Mesodermal cell (in vitro differentiated cells): ENCODE results near the gene ESR2.

ENCODE experiments used
- H3K27ac ChIP-seq: 2 replicates; pipeline ENCODE4 v1.7.0; 2013; ENCODE audit warnings: mild to moderate bottlenecking, low read depth, low read length, moderate library complexity; ENCODE audit not compliant: severe bottlenecking
- H3K36me3 ChIP-seq: 2 replicates; pipeline ENCODE4 v1.7.1; 2013; ENCODE audit warnings: mild to moderate bottlenecking, low read length, moderate library complexity; ENCODE audit not compliant: control insufficient read depth, insufficient read depth
- H3K4me1 ChIP-seq: one replicate; pipeline ENCODE4 v1.7.1; 2013; ENCODE audit warnings: mild to moderate bottlenecking, low read length; ENCODE audit not compliant: insufficient read depth, control insufficient read depth, poor library complexity, severe bottlenecking
- H3K4me3 ChIP-seq: 2 replicates; pipeline ENCODE4 v1.7.0; 2013; ENCODE audit warnings: low read length, control low read depth, mild to moderate bottlenecking; ENCODE audit not compliant: insufficient read depth, poor library complexity, severe bottlenecking; ENCODE audit errors: extremely low read depth
- H3K9me3 ChIP-seq: 2 replicates; pipeline ENCODE4 v1.7.1; 2013; ENCODE audit warnings: mild to moderate bottlenecking, low read length, moderate library complexity; ENCODE audit not compliant: control insufficient read depth
- WGBS, 2 experiments: methylation state at CpG; one replicate each; pipeline ENCODE4 v1.1.5; 2013; ENCODE audit warnings: missing lambda C conversion rate in 2 of 2; ENCODE audit not compliant: insufficient coverage in 2 of 2; 5-methylcytosine and 5-hydroxymethylcytosine counted together

Gene ESR2

DNA sequence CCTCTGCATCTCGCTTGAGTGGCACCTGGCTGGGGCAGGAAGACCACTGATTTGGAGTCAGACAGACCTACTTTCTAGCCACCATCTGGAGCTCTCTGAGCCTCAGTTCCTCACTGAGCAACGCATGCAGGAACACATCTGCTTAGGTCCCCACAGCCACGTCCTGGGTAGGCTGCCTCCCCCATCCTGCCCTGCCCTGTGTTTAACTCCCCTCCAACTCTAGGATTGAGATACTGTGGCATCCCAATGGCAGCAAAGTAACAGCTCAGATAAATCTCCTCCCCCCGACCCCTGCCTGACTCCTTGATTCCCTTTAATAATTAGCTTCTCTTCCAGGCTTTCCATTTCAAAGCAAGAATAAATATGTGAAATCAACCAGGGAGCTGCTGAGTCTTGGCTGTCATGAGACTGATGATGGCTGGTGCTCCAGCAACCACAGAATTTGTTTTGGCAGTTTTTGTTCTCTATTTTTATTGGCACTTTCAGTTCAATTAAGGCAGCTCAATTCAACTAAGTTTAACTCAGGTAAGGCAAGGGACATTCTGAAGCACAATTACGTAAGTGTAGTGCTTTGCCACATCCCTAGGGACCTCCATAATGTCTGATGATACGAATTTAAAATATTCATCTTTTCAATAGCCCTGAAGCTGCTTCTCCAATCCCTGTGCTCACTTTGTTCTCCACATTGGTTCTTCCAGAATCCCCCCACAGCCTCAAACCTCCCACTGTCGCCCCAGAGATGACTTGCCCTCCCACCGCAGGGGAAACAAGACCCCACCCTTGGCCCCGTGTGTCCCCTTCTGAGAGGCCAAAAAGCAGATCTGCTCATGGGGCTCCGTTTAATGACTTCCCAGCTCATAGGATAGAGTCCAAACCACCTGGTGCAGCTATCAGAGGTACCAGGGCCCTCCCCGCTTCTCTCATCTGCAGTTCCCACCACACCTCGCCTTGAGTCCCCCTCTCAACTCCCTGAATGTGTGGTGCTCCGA, 58.2 kb downstream of the ESR2 start:
- Histone ChIP-seq H3K4me1 (peaks cover 2% of the 10 kb centered on the region), H3K36me3 (no peaks in the 10 kb centered on the region), H3K4me3 (no peak overlapping the region), H3K9me3 (no peaks in the 10 kb centered on the region), H3K27ac (no peak overlapping the region)
- 80 to 96% methylated on average over 12 of the region's 13 CpGs for WGBS, 2 experiments

DNA sequence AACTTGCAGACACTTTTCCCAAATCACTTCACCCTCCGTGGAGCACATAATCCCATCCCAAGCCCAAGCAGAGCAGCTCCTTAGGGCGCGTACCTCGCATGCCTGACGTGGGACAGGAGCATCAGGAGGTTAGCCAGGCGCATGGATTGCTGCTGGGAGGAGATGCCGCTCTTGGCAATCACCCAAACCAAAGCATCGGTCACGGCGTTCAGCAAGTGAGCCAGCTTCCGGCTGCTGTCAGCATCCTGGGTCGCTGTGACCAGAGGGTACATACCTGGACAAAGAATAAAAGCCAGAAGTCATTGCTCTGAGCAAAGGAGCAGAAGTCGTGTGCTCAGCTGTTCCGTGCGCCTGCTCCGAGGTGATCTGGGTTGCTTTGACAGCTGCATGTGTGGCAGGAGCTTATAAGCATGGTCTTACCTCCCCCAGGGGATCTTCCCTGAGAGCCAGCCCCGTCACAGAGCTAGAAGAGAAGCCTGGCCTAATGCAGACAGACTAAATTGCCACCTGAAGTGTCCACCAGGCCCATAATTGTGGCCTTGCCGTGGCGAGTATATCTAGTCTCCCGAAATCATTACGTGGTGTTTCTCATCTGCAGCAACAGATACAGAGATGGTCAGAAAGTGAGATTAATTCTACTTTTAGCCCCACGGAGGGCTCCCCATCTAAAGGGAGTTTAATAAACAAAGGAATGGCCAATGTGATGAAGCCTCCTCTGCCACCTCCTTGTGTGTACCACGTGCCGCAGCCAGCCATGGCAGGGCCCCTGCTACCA, 59.1 kb downstream of the ESR2 start:
- Histone ChIP-seq H3K4me1 (peaks cover 2% of the 10 kb centered on the region), H3K36me3 (no peaks in the 10 kb centered on the region), H3K4me3 (no peak overlapping the region), H3K9me3 (no peaks in the 10 kb centered on the region), H3K27ac (no peak overlapping the region)
- 91 to 95% methylated on average over 23 to 24 of the region's 24 CpGs for WGBS, 2 experiments

GRCh38 chr14:64233531-64234190, 60.5 kb downstream of the ESR2 start:
- H3K27ac ChIP-seq = no peak overlapping the region
- H3K4me1 ChIP-seq = peaks cover 2% of the 10 kb centered on the region
- H3K36me3 ChIP-seq = no peaks in the 10 kb centered on the region
- no peaks in the 10 kb centered on the region for H3K9me3 ChIP-seq
- 89 to 100% methylated on average over 4 of the region's 4 CpGs for WGBS, 2 experiments
- H3K4me3 ChIP-seq = no peak overlapping the region

DNA sequence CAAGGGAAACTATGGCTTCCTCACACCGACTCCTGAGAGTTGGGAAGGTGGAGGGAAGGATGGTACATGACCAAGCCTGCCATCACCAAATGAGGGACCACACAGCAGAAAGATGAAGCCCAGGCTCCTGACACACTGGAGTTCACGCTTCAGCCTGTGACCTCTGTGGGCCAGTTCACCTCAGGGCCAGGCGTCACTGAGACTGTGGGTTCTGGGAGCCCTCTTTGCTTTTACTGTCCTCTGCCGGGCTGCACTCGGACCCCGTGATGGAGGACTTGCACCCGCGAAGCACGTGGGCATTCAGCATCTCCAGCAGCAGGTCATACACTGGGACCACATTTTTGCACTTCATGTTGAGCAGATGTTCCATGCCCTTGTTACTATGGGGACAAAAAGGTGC, 61.2 kb downstream of the ESR2 start:
- Histone ChIP-seq H3K27ac (no peak overlapping the region), H3K36me3 (peaks cover 3% of the 10 kb centered on the region), H3K9me3 (no peaks in the 10 kb centered on the region), H3K4me3 (no peak overlapping the region), H3K4me1 (peaks cover 2% of the 10 kb centered on the region)
- WGBS, 2 experiments = 96% methylated on average over 8 to 9 of the region's 9 CpGs

DNA sequence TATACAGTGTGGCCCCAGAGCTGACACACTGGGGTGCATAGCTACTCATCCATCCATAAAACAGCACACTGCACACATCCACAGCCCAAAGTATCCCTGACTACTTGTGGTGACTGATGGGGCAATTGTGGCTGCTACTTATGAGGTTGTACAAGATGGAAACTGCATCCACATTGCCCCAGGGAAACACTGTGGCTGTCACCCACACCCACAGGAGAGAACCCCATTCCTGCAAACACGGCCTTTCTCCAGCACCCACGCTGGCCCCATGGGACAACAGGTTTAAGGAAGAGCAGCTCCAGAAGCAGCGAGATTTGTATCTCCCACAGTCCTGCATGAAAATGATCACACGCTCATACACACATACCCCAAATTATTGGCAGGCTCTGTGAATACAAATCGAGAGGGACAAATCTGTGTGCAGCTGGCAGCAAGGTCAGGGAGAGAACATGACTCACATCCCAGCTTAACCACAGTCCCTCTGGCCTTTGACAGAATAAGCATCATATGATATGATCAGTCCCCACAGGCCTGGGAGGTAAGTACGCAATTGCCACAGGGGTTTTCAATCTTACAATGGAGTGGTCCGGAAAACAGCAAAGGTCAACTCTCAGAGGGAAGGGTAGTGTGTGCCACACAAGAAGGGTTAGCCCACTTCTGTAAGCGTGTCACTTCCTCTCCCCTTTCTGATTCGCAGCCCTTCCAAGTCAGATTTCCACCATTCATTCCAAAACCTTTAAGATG, 61.9 kb downstream of the ESR2 start:
- Histone ChIP-seq H3K9me3 (no peaks in the 10 kb centered on the region), H3K4me3 (no peak overlapping the region), H3K36me3 (peaks cover 3% of the 10 kb centered on the region), H3K27ac (no peak overlapping the region), H3K4me1 (peaks cover 2% of the 10 kb centered on the region)
- 95 to 100% methylated on average over 5 of the region's 9 CpGs for WGBS, 2 experiments

DNA sequence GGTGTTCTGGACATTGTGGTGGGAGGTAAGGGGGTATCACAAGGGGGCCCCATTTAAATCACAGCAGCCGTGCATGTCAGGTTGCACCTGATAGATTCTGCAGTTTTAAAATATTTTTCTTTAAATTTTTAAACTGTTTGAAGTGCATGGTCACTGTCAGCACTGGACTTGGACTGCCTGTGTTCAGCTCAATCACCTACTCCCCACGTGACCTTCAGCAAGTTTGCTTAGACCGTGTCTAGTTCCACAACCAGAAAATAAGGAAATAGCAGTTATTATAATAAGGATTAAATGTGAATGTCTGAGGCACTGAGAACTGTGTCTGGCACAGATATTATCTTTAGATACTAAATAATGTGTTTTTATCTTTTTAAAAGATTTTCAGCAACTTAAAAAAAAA, 64.7 kb downstream of the ESR2 start:
- peaks cover 3% of the 10 kb centered on the region for H3K36me3 ChIP-seq
- no peaks in the 10 kb centered on the region for H3K9me3 ChIP-seq
- WGBS, 2 experiments = no CpG with 5 or more reads among the region's 3 CpGs
- no peak overlapping the region for H3K27ac ChIP-seq
- peaks cover 2% of the 10 kb centered on the region for H3K4me1 ChIP-seq
- H3K4me3 ChIP-seq = no peak overlapping the region

- Histone ChIP-seq H3K4me3 (no peak overlapping the region), H3K36me3 (peaks cover 8% of the 10 kb centered on the region), H3K9me3 (no peaks in the 10 kb centered on the region), H3K4me1 (peaks cover 2% of the 10 kb centered on the region), H3K27ac (no peak overlapping the region)
- WGBS, 2 experiments = no CpG with 5 or more reads among the region's 1 CpG
Observed at GRCh38 chr14:64227856-64228255, 66.3 kb downstream of the ESR2 start.

DNA sequence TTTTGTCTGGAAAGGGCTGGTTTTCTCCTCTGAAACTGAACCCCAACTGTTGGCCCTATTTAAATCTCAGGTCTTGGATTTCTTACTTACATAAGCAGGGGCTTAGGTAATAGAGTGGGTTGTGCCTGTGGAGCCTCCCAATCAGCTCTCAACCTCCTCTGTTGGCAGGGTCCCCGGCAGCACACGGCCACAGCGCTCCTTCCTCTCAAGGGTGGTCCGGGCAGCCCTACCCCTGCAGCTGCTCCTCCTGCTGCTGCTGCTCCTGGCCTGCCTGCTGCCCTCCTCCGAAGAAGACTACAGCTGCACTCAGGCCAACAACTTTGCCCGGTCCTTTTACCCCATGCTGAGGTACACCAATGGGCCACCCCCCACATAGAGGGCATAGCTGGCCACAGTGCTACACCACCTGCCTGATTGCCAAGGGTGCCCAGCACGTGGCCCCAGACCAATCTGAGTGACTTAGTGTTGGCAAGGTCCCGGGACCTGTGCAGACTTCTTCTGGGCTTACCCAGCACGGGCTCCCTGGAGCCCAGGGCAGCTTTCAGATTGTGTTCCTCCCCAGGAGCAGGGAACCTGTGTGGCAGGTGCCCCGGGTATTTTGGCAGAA, 68.9 kb downstream of the ESR2 start:
- H3K36me3 ChIP-seq = peaks cover 8% of the 10 kb centered on the region
- H3K9me3 ChIP-seq = no peaks in the 10 kb centered on the region
- H3K27ac ChIP-seq = no peak overlapping the region
- no peaks in the 10 kb centered on the region for H3K4me1 ChIP-seq
- WGBS, 2 experiments = 96% methylated on average over 7 to 9 of the region's 10 CpGs
- no peak overlapping the region for H3K4me3 ChIP-seq

DNA sequence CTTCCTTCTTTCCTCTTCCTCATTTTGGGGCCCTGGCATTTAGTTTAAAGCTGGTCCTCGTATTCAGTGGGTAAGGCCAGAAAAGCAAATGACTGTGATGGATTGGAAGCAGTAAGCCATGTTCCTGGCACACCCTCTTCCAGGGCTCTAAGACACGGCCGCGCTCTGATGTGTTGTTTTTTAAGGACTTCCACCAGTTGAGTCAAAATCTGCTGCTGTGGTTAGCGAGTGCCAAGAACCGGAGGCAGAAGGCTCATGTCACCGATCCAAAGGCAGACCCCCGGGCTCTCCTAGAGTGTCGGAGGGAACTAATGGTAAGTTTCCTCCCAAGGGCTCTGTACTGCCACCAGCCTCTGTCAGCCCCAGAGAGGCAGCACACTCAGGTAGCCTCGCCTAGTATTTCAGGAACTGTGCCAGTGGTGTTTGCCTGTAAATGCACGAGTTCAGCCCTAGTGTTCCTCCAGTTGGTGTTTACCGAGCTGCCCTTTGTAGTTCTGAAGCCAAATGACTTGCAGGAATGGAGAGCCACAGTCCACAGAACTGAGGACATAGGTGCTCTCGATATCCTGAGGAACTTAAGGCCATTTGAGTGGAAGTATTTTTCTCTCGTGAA, 72.7 kb downstream of the ESR2 start:
- 93% methylated on average over 13 of the region's 14 CpGs for WGBS, 2 experiments
- peaks cover 2% of the 10 kb centered on the region for H3K4me1 ChIP-seq
- no peaks in the 10 kb centered on the region for H3K9me3 ChIP-seq
- H3K36me3 ChIP-seq = peaks cover 9% of the 10 kb centered on the region
- no peak overlapping the region for H3K4me3 ChIP-seq
- no peak overlapping the region for H3K27ac ChIP-seq
